HepG2 (cell line): ENCODE data around the gene PHF10. TPM values are rescaled to one million over a fixed set of nuclear protein-coding genes. Genes with fewer than 3 reads are reported as not detected.
A peak's percentile ranks its signal among the peaks of the same experiment; 100 is the strongest.

Experiments used
- ATM ChIP-seq: fragments of 450-650 bp; IDR thresholded peaks from 2 replicates; pipeline ENCODE4 v1.7.1; 2017; ENCODE audit warnings: mild to moderate bottlenecking, borderline replicate concordance
- ETV5 ChIP-seq: IDR thresholded peaks from 2 replicates; pipeline ENCODE4 v1.6.1; 2018; ENCODE audit warnings: missing biosample characterization, missing genetic modification reagents, inconsistent platforms, borderline replicate concordance
- NCOA5 ChIP-seq: sonication (generic); formaldehyde crosslinking; IDR thresholded peaks from 2 replicates; pipeline ENCODE4 v1.4.0; 2020; ENCODE audit warnings: missing genetic modification reagents
- RFX3 ChIP-seq: IDR thresholded peaks from 2 replicates; pipeline ENCODE4 v1.6.1; 2016; ENCODE audit warnings: missing biosample characterization, missing genetic modification reagents
- TBL1XR1 ChIP-seq: fragments of 150-350 bp; IDR thresholded peaks from 2 replicates; pipeline ENCODE4 v1.6.1; 2014; ENCODE audit warnings: borderline replicate concordance, low read length; ENCODE audit not compliant: partially characterized antibody
- ZNF160 ChIP-seq: sonication (generic); formaldehyde crosslinking; IDR thresholded peaks from 2 replicates; pipeline ENCODE4 v1.8.0; 2022; ENCODE audit warnings: mild to moderate bottlenecking, inconsistent platforms, missing genetic modification reagents
- ZNF446 ChIP-seq: sonication (generic); formaldehyde crosslinking; IDR thresholded peaks from 2 replicates; pipeline ENCODE4 v1.5.0; 2020; ENCODE audit warnings: mild to moderate bottlenecking, missing genetic modification reagents
- ZNF646 ChIP-seq: sonication (generic); formaldehyde crosslinking; IDR thresholded peaks from 2 replicates; pipeline ENCODE4 v1.9.0; 2021; ENCODE audit warnings: mild to moderate bottlenecking, missing genetic modification reagents
- ZNF678 ChIP-seq: sonication (generic); formaldehyde crosslinking; IDR thresholded peaks from 2 replicates; pipeline ENCODE4 v1.4.0; 2020; ENCODE audit warnings: mild to moderate bottlenecking, missing genetic modification reagents
- ZNF850 ChIP-seq: sonication (generic); formaldehyde crosslinking; conservative IDR thresholded peaks from 2 replicates; pipeline ENCODE4 v1.9.0; 2021; ENCODE audit warnings: mild to moderate bottlenecking, missing genetic modification reagents
- ZNF879 ChIP-seq: sonication (generic); formaldehyde crosslinking; IDR thresholded peaks from 2 replicates; pipeline ENCODE4 v1.8.1; 2023; ENCODE audit warnings: missing genetic modification reagents
- polyA plus RNA-seq, 8 experiments: library from polyadenylated mRNA; depleted of rRNA in 3 of 8; stranded (reverse) in 7 of 8; unstranded in 1 of 8; fragments of >200 nt; fragmentation: Illumina TruSeq in 4 of 8; extraction: Trizol in 4 of 8; gene quantifications; 2 replicates each; pipeline versions ENCODE4 v1.2.1 to v1.2.3, GENCODE V29; 2011 to 2016; ENCODE audit warnings: low read depth in 4 of 8, missing spikeins in 1 of 8, mixed read lengths in 1 of 8; ENCODE audit not compliant: insufficient read depth in 1 of 8
- total RNA-seq, 5 experiments: library from RNA; depleted of rRNA; stranded (reverse); fragments of >200 nt; fragmentation: Illumina TruSeq; extraction: Trizol; gene quantifications; 2 replicates each; pipeline ENCODE4 v1.2.3, GENCODE V29; 2016; ENCODE audit warnings: low read depth in 1 of 5
- TF ChIP-seq, protein P1 (sequence below): sonication (generic); formaldehyde crosslinking; IDR thresholded peaks from 2 replicates; pipeline ENCODE4 v1.4.0; 2020; ENCODE audit warnings: missing genetic modification reagents, borderline replicate concordance
- TF ChIP-seq, protein P2 (sequence below): sonication (generic); formaldehyde crosslinking; conservative IDR thresholded peaks from 2 replicates; pipeline ENCODE4 v1.4.0; 2020; ENCODE audit warnings: missing genetic modification reagents
- TF ChIP-seq, protein P3 (sequence below): sonication (generic); formaldehyde crosslinking; conservative IDR thresholded peaks from 2 replicates; pipeline ENCODE4 v1.5.0; 2020; ENCODE audit warnings: missing genetic modification reagents

Gene PHF10
- total and polyA plus RNA-seq, 2 of the 13 experiments (the other 11 are each of a cell fraction or from before 2014, with no cell fraction given), result 42.1 to 84.1 TPM

DNA sequence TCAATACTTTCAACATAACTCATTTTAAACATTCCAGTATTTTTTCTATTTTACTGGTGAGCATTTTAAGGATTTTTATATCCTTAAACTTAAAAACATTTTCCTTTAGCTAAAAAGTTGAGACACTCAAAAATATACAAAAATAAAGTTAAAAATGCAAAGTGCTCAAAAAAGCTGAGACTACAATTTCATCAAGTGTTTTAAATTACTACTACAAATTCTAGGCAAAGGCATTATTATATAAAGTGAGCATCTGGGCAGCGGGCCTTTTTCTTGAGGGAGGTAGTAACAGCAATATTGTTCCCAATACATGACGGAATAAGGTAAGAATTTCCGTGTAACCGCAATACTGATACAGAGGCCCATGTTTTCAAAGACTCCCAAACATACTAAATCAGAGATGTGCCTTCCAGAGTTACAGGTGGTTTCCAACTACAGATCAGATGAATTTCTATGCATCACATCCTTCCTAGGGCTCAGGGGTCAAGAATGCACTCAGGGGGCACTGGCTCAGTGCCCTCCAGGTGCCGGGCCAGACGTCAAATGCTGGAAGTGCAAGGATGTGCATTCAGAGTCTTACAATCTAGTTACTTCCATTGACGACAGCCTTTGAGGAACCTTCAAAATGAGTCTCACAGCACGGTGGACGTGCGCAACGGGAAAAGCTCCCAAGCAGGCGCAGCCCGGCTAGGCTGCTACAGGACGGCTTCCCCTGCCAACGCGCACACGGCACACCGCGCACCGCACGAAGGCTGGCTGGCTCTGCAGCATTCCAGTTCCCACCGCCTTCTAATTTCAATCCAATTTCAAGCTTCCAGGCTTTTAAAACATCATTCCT, 1.7 kb downstream of the PHF10 start (continued):
- TF ChIP-seq, protein P1, sequence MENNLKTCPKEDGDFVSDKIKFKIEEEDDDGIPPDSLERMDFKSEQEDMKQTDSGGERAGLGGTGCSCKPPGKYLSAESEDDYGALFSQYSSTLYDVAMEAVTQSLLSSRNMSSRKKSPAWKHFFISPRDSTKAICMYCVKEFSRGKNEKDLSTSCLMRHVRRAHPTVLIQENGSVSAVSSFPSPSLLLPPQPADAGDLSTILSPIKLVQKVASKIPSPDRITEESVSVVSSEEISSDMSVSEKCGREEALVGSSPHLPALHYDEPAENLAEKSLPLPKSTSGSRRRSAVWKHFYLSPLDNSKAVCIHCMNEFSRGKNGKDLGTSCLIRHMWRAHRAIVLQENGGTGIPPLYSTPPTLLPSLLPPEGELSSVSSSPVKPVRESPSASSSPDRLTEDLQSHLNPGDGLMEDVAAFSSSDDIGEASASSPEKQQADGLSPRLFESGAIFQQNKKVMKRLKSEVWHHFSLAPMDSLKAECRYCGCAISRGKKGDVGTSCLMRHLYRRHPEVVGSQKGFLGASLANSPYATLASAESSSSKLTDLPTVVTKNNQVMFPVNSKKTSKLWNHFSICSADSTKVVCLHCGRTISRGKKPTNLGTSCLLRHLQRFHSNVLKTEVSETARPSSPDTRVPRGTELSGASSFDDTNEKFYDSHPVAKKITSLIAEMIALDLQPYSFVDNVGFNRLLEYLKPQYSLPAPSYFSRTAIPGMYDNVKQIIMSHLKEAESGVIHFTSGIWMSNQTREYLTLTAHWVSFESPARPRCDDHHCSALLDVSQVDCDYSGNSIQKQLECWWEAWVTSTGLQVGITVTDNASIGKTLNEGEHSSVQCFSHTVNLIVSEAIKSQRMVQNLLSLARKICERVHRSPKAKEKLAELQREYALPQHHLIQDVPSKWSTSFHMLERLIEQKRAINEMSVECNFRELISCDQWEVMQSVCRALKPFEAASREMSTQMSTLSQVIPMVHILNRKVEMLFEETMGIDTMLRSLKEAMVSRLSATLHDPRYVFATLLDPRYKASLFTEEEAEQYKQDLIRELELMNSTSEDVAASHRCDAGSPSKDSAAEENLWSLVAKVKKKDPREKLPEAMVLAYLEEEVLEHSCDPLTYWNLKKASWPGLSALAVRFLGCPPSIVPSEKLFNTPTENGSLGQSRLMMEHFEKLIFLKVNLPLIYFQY, result no peak
- TF ChIP-seq ZNF850 (CRISPR knock-in tag) (no peak), ATM (no peak), ZNF879 (no peak), RFX3 (CRISPR knock-in tag) (no peak), TBL1XR1 (no peak), ZNF646 (CRISPR knock-in tag) (no peak), ZNF160 (CRISPR knock-in tag) (0 out of 2 replicates have a peak, but pooled peaks have one; percentile 15), ZNF446 (CRISPR knock-in tag) (no peak), NCOA5 (CRISPR knock-in tag) (no peak), ETV5 (peak; percentile 14; the same call in 1 of the 2 replicates), ZNF678 (no peak)
- TF ChIP-seq, protein P2, sequence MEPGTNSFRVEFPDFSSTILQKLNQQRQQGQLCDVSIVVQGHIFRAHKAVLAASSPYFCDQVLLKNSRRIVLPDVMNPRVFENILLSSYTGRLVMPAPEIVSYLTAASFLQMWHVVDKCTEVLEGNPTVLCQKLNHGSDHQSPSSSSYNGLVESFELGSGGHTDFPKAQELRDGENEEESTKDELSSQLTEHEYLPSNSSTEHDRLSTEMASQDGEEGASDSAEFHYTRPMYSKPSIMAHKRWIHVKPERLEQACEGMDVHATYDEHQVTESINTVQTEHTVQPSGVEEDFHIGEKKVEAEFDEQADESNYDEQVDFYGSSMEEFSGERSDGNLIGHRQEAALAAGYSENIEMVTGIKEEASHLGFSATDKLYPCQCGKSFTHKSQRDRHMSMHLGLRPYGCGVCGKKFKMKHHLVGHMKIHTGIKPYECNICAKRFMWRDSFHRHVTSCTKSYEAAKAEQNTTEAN (CRISPR knock-in tag), result peak; percentile 55; the same call in 1 of the 2 replicates
- TF ChIP-seq, protein P3, sequence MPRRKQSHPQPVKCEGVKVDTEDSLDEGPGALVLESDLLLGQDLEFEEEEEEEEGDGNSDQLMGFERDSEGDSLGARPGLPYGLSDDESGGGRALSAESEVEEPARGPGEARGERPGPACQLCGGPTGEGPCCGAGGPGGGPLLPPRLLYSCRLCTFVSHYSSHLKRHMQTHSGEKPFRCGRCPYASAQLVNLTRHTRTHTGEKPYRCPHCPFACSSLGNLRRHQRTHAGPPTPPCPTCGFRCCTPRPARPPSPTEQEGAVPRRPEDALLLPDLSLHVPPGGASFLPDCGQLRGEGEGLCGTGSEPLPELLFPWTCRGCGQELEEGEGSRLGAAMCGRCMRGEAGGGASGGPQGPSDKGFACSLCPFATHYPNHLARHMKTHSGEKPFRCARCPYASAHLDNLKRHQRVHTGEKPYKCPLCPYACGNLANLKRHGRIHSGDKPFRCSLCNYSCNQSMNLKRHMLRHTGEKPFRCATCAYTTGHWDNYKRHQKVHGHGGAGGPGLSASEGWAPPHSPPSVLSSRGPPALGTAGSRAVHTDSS (CRISPR knock-in tag), result no peak
